Testis (tissue), 2 donors: ENCODE results near the gene MAMLD1.

ENCODE experiments used
- CTCF ChIP-seq, 3 experiments: fragments of 450-650 bp in 2 of 3; fragments of 200-600 bp in 1 of 3; sonication (generic) in 1 of 3; IDR thresholded peaks; one replicate each; pipeline ENCODE4 v1.5.1; 2016 to 2019; ENCODE audit warnings: antibody characterized with exemption in 3 of 3, mild to moderate bottlenecking in 2 of 3, moderate library complexity in 1 of 3
- POLR2A ChIP-seq: fragments of 450-650 bp; IDR thresholded peaks from one replicate; pipeline ENCODE4 v1.6.1; 2017; ENCODE audit warnings: antibody characterized with exemption, mild to moderate bottlenecking, moderate library complexity

GRCh38 chrX:150513544-150513943, 150.4 kb downstream of the MAMLD1 start:
- TF ChIP-seq CTCF (IDR thresholded peaks at IDR 0.05) (no peak), POLR2A (no peak)
